Activated CD4-positive, alpha-beta T cell treated with anti-CD3 and anti-CD28 coated beads, Interleukin-2, amount 10 ng/mL, durations not matched to agents 7 days and 5 days (primary cell): Measurements from ENCODE around the gene RNF220. TPM values are rescaled to one million over a fixed set of nuclear protein-coding genes. Genes with fewer than 3 reads are reported as not detected.

Experiments used
- CTCF ChIA-PET: fragments of 350-600 bp; sonication (Branson Sonifier 250); formaldehyde crosslinking; loops from one replicate; lab custom pipeline; 2021; ENCODE audit warnings: antibody characterized with exemption; lab: Charles Lee
- POLR2A ChIA-PET: fragments of 350-600 bp; sonication (Branson Sonifier 250); formaldehyde crosslinking; loops from one replicate; lab custom pipeline; 2021; ENCODE audit warnings: antibody characterized with exemption; lab: Charles Lee
- DNase-seq: peaks from one replicate; pipeline ENCODE4 v3.0.0-alpha.2; 2020
- H3K27ac Mint-ChIP-seq: one replicate; pipeline ENCODE4 v1.8.0; 2021; ENCODE audit warnings: mild to moderate bottlenecking, moderate library complexity, mixed read lengths
- H3K27me3 Mint-ChIP-seq: one replicate; pipeline ENCODE4 v1.8.0; 2021; ENCODE audit warnings: mixed read lengths
- H3K36me3 Mint-ChIP-seq: one replicate; pipeline ENCODE4 v1.8.0; 2021; ENCODE audit warnings: low read depth, mixed read lengths
- H3K4me1 Mint-ChIP-seq: one replicate; pipeline ENCODE4 v1.8.0; 2021; ENCODE audit warnings: mixed read lengths
- H3K4me3 Mint-ChIP-seq: one replicate; pipeline ENCODE4 v1.8.0; 2021; ENCODE audit warnings: mild to moderate bottlenecking, moderate library complexity, mixed read lengths
- H3K9me3 Mint-ChIP-seq: one replicate; pipeline ENCODE4 v1.8.0; 2021; ENCODE audit warnings: mixed read lengths
- total RNA-seq, 2 experiments: library from RNA; stranded (reverse); gene quantifications; one replicate each; pipeline ENCODE4 v1.2.3, GENCODE V29; 2021

RNF220 gene
- total RNA-seq, 2 experiments from 2014 or later: 82.9 to 88.4 TPM

DNA sequence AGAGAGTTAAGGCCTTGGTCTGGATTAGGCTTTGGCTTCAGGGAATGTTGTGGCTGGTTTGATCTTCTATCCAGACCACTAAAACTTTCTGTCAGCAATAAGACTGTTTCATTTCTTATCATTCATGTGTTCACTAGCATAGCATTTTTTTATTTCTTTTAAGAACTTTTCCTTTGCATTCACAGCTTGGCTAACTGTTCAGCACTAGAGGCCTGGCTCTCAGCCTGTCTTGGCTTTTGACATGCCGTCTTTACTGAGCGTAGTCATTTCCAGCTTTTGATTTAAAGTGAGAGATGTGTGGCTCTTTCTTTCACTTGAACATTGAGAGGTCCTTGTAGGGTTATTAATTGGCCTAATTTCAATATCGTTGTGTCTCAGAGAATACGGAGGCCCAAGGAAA is 62.5 kb downstream of the RNF220 start:
- ChIA-PET CTCF (interaction anchor here (1.5 kb wide), 1 partner anchor 10 kb away, joined by 3 read pairs; no protein-coding TSS in a partner anchor), POLR2A (no interaction called here)
- H3K4me1 Mint-ChIP-seq: peaks cover 4% of the 10 kb centered on the region
- no peak overlapping the region for H3K27ac Mint-ChIP-seq
- no peak for DNase-seq
- H3K27me3 Mint-ChIP-seq: peaks cover 19% of the 10 kb centered on the region
- H3K36me3 Mint-ChIP-seq: no peaks in the 10 kb centered on the region
- no peaks in the 10 kb centered on the region for H3K9me3 Mint-ChIP-seq
- no peak overlapping the region for H3K4me3 Mint-ChIP-seq

DNA sequence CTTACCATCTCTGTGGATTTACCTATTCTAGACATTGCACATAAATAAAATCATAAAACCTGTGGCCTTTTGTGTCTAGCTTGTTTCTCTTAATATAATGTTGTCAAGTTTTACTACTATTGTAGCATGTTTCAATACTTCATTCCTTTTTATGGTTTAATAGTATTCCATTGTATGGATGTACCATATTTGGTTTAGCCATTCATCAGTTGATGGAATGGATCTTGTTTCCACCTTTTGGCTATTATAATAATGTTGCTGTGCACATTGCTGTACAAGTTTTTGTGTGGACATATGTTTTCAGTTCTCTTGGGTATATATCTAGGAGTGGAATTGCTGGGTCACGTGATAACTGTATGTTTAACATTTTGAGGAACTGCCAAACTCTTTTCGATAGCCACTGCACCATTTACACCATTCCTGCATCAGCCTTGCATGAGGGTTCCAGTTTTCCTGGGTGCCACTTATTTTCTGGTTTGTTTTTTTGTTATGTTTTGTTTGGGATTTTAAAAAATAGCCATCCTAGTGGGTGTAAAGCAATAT is 66.9 kb downstream of the RNF220 start:
- Mint-ChIP-seq H3K9me3 (no peaks in the 10 kb centered on the region), H3K4me3 (no peak overlapping the region), H3K27ac (no peak overlapping the region), H3K4me1 (peaks cover 11% of the 10 kb centered on the region), H3K36me3 (no peaks in the 10 kb centered on the region), H3K27me3 (peaks cover 14% of the 10 kb centered on the region)
- ChIA-PET CTCF (no interaction called here), POLR2A (no interaction called here)
- no peak for DNase-seq

DNA sequence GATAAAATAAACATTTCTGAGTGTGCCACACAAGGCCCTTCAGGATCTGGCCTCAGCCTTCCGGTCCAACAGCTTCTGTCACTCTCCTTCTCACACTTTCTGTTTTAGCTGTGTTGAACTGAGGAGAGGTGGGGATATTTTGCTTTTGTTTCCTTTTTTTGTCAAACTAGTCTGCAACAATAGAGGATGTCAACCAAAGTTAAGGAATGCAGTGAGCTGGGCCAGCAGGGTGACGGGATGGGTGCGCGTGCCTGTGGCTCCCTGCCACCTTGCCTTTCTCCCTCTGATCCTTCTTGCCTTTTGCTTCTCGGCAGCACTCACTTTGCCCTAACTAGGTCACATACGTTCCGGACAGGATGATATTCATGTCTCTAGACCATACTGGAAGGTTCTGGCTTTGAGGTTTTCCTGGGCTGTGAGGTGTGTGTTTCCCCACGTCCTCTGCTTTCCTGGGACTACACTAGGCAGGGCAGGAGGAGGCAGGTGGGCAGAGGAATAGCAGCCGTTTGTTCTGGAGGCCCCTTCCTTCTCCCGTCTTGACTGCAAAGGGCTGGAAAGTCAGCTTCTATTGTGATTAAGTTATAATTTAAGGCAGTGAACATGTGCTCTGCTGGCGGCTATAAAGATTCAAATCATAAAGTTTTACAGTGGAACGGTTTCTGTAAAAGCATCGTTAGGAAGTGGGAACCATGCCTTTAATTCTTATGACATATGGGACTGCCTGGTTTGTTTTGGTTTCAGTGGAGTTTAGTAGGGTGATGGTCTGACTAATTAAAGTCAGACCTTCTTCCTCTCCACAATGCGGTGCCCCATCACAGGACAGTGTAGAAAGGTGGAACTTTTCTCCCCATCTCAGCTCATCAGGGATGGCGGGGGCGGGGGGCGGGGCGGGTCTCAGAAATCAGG is 67.8 kb downstream of the RNF220 start:
- Mint-ChIP-seq H3K27ac (no peak overlapping the region), H3K36me3 (no peaks in the 10 kb centered on the region), H3K27me3 (peaks cover 14% of the 10 kb centered on the region), H3K9me3 (no peaks in the 10 kb centered on the region), H3K4me3 (peak overlapping the region; percentile 3), H3K4me1 (peaks cover 11% of the 10 kb centered on the region)
- DNase-seq: no peak
- CTCF ChIA-PET: no interaction called here
- POLR2A ChIA-PET: no interaction called here

DNA sequence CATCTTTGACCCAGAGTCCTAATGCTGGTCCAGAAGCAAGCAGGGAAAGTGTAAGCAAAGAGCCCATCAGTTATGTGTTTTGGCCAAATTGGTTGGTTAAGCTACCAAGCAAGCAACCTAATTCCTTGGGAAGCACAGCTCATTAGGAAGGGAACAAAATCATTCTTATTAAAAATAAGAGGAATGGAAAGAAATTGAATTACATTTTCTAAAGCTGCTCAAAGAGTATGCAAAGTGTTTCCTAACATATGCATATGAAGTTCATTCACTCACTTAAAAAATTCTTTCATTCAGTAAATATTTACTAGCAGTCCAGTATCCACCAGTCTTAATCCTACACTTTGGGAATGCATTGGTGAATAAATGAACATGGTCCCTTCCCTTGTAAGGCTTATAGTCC is 71.8 kb downstream of the RNF220 start:
- DNase-seq: no peak
- Mint-ChIP-seq H3K36me3 (no peaks in the 10 kb centered on the region), H3K27me3 (peaks cover 11% of the 10 kb centered on the region), H3K9me3 (no peaks in the 10 kb centered on the region), H3K4me3 (no peak overlapping the region), H3K4me1 (peaks cover 11% of the 10 kb centered on the region), H3K27ac (no peak overlapping the region)
- CTCF ChIA-PET: no interaction called here
- POLR2A ChIA-PET: interaction anchor here (0.6 kb wide), 1 partner anchor 314 kb away, joined by 8 read pairs; no protein-coding TSS in a partner anchor

DNA sequence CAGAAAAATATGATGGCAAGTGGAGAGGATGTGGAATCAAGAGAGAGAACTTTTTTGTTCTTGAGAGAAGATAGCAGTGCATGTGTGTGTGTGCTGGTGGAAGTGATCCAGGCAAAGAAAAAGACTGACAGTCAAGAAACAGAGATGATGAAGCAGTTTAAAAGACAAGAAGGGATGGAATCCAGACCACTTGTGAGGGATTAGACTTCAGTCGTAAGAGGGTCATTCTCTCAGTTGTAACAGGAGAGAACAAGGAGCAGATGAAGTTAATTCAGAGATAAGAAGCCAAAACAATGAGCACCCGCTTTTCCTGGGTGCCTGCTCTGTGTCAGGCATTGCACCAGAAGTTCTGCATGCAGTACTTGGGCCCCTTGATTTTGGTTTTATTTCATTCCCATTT is 76.6 kb downstream of the RNF220 start:
- Mint-ChIP-seq H3K9me3 (no peaks in the 10 kb centered on the region), H3K4me1 (no peaks in the 10 kb centered on the region), H3K4me3 (no peak overlapping the region), H3K36me3 (no peaks in the 10 kb centered on the region), H3K27ac (no peak overlapping the region), H3K27me3 (peaks cover 18% of the 10 kb centered on the region)
- POLR2A ChIA-PET: no interaction called here
- CTCF ChIA-PET: interaction anchor here (0.6 kb wide), 1 partner anchor 36 kb away, joined by 4 read pairs; no protein-coding TSS in a partner anchor
- no peak for DNase-seq

DNA sequence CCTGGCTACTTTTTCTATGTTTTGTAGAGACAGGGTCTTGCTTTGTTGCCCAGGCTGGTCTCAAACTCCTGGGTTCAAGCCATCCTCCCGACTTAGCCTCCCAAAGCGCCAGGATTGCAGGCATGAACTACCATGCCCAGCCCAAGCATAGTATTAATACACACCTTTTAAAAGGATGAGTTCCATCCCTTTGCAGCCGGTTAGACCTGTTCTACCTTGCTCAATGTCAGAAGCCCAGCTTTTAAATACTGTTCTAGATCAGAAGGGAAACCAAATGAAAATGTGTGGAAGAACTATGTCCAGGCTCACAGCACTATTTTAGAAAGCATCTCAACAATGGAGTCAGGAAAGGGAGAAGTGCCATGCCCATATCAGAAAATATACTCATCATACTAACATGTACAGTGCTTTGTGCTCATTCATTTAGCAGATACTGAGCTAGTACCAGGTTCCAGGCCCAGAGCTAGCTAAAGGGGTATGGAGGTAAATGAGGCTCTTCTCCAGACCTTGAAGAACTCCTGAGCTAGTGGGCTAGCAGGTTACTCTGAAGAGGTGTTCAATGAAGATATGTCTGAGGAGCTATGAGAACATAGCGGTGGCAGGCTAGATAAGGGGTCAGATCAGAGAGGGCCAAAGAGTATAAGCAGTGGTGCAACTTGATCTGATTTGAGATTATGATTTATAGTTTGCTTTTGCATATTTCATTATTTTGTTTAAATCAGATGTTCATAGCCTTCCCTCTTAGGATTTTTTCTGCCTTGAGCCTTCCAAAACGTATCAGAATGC is 78.2 kb downstream of the RNF220 start:
- Mint-ChIP-seq H3K4me3 (no peak overlapping the region), H3K9me3 (no peaks in the 10 kb centered on the region), H3K4me1 (no peaks in the 10 kb centered on the region), H3K36me3 (no peaks in the 10 kb centered on the region), H3K27me3 (peaks cover 18% of the 10 kb centered on the region), H3K27ac (no peak overlapping the region)
- ChIA-PET CTCF (interaction anchor here (1.3 kb wide), 1 partner anchor 38 kb away, joined by 3 read pairs; no protein-coding TSS in a partner anchor), POLR2A (no interaction called here)
- no peak for DNase-seq

DNA sequence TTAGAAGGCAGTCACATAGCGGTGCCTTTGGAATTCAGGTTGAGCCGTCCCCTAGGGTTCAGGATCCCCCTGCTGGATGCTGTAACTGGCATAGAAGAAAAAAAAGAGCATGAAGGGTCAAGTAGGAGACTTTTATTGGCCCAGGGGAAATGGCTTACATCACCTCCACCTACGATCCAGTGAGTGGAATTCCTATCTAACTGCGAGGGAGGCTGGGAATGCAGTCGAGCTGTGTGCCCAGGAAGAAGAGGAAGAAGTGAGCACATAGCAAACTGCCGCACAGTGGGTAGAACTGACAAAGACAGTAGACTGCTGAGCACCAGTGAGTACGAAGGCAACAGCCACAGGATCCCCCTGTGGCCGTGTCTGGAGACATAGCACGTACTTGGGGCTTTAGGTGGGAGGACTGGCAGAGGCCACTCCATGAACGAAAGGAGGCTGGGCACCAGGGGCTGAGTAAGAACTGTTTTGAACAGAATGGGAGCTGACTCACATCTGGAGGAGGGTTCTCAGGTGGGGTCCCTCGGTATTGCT is 79.2 kb downstream of the RNF220 start:
- Mint-ChIP-seq H3K9me3 (no peaks in the 10 kb centered on the region), H3K4me3 (no peak overlapping the region), H3K27me3 (peaks cover 21% of the 10 kb centered on the region), H3K27ac (no peak overlapping the region), H3K4me1 (no peaks in the 10 kb centered on the region), H3K36me3 (no peaks in the 10 kb centered on the region)
- POLR2A ChIA-PET: no interaction called here
- DNase-seq: no peak
- CTCF ChIA-PET: interaction anchor here (1.3 kb wide), 1 partner anchor 39 kb away, joined by 3 read pairs; no protein-coding TSS in a partner anchor

DNA sequence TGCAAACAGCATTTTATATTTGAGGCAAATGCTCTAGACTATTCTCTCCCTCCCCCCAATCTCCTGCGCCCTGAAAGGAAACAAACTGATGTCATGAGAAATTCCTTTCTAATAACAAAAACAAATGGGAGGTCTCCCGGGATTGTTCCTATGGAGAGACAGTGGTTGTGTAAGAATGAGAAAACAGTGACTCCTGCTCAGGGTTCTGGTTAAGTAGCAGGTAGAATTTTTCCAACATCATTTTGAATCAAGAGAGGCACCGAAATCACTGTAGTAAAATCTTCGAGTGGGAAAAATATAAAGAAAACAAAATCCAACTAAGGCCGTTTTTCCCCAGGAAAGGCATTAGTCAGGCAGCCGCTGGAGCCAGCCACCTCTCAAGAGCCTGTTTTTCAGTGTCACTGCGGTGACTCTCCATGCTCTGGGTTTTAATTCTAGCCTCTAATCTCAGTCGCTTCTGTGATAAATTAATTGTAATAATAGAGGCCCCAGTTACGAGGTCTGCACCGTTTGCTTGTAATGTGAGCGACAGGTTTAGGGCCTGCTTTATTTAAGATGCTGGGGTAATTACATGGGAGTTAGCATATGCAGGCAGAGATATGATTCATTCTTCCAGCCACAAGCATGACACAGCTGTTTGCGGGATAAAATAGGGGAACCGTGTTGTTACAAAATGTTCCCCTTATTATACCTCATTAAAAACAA is 80.3 kb downstream of the RNF220 start:
- Mint-ChIP-seq H3K27ac (no peak overlapping the region), H3K4me1 (no peaks in the 10 kb centered on the region), H3K9me3 (no peaks in the 10 kb centered on the region), H3K27me3 (peaks cover 16% of the 10 kb centered on the region), H3K4me3 (no peak overlapping the region), H3K36me3 (no peaks in the 10 kb centered on the region)
- POLR2A ChIA-PET: no interaction called here
- CTCF ChIA-PET: no interaction called here
- no peak for DNase-seq

DNA sequence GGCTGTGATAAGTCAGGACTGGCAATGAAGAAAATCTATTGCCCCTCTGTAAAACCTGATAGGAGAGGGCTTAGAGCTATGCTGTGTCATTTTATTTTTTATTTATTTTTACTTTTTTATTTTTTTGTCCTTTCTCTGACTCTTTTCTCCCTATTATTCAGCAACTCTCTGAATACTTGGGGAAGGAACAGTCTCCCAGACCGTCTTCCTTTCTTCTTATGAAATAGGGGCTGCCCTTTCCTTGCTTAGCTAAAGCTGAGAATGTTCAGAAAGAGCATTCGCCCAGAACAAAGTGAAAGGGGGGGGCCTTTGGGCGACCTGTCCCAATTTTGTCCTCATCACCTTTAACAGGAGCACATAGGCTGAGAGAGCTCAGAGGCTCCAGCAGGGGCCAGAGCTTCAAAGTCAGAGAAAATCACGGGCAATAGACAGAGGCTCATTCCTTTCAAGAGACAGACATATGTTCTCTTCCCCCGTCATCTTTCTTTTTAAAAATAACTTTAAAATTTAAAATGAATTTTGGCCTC is 80.9 kb downstream of the RNF220 start:
- H3K4me3 Mint-ChIP-seq: no peak overlapping the region
- H3K36me3 Mint-ChIP-seq: no peaks in the 10 kb centered on the region
- no peaks in the 10 kb centered on the region for H3K9me3 Mint-ChIP-seq
- DNase-seq: no peak
- H3K27ac Mint-ChIP-seq: no peak overlapping the region
- H3K4me1 Mint-ChIP-seq: no peaks in the 10 kb centered on the region
- POLR2A ChIA-PET: no interaction called here
- peaks cover 15% of the 10 kb centered on the region for H3K27me3 Mint-ChIP-seq
- CTCF ChIA-PET: no interaction called here

DNA sequence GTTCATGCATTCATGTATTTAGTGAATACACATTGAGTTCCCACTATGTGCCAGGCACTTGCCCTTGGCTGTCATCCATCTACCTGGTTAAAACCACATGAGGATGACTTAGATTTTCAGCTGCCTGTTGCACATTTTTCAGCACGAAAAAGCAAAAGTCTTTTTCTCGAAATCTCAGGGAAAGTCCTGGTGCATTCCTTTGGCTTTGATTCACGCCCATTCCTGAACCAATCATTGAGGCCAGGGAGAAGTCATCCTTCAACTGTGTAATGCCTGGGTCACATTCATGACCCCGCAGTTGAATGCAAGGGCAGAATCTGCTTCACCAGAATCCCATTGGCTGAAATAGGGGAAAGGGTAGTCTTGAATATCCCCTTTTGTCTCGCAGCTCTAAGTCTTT is 84.4 kb downstream of the RNF220 start:
- H3K36me3 Mint-ChIP-seq: no peaks in the 10 kb centered on the region
- no peaks in the 10 kb centered on the region for H3K9me3 Mint-ChIP-seq
- POLR2A ChIA-PET: no interaction called here
- no peaks in the 10 kb centered on the region for H3K4me1 Mint-ChIP-seq
- CTCF ChIA-PET: no interaction called here
- no peak overlapping the region for H3K4me3 Mint-ChIP-seq
- peaks cover 11% of the 10 kb centered on the region for H3K27me3 Mint-ChIP-seq
- no peak overlapping the region for H3K27ac Mint-ChIP-seq
- no peak for DNase-seq

DNA sequence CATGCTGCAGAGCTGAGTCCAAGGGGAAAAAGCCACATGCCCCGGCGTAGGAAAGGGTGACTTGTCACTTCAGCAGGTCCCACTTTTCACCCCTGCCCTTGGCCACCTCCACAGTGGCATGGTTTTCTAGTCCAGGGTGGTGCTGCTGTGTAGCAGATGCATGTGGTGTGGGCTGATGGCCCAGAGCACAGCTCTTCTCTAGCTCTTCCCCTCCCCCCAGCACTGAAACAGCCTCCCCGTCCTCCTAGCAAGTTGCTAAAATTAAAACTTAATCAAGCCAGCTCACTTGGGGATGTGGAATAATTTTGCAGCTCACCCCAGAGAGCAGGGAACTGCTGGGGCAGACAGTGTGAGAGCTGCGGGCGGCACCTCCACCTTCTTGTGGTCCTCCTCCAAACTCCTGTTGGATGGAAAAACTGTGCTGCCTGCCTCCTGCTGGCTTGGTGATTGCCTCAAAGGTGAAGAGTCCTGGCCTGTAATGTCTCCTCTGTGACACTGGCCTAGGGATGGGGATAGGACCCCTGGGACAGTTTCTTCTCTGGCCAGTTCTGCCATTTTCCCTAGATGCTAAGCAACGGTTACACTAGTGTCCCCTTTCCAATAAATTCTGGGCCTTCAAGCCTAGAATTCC is 91.6 kb downstream of the RNF220 start:
- no peaks in the 10 kb centered on the region for H3K4me1 Mint-ChIP-seq
- ChIA-PET POLR2A (no interaction called here), CTCF (interaction anchor here (0.5 kb wide), 1 partner anchor 397 kb away, joined by 3 read pairs; no protein-coding TSS in a partner anchor)
- peaks cover 5% of the 10 kb centered on the region for H3K27me3 Mint-ChIP-seq
- H3K27ac Mint-ChIP-seq: no peak overlapping the region
- no peak overlapping the region for H3K4me3 Mint-ChIP-seq
- no peak for DNase-seq
- H3K9me3 Mint-ChIP-seq: no peaks in the 10 kb centered on the region
- no peaks in the 10 kb centered on the region for H3K36me3 Mint-ChIP-seq
